DMS53 treated with DMSO at 0.1 percent for 48 hours (cell line): ENCODE data around the gene GOLT1B.
A peak's percentile ranks its signal among the peaks of the same experiment; 100 is the strongest.

Source experiments
- DNase-seq: peaks from one replicate; lab custom pipeline; 2025; ENCODE audit not compliant: unreplicated experiment; lab: John Stamatoyannopoulos, UW

Gene GOLT1B

DNA sequence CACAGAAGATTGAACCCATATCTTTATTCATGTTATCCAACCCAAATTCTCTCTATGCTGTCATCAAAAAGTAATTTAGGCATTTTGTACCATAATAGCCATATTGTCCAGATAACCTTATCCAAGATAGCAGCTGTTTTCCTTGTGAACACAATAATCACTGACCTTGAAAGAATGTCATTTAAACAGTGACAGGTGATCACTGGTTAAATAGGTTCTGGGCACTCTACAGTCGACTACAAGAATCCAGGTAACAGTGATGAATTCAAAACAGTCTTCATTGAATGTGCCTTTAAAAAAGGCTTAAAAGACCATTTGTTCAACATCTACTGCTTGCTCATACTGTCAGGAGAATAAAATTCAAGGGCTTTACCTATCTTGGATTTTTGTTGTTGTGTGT lies 20.0 kb downstream of the GOLT1B start:
- DNase-seq: peak; percentile 44

DNA sequence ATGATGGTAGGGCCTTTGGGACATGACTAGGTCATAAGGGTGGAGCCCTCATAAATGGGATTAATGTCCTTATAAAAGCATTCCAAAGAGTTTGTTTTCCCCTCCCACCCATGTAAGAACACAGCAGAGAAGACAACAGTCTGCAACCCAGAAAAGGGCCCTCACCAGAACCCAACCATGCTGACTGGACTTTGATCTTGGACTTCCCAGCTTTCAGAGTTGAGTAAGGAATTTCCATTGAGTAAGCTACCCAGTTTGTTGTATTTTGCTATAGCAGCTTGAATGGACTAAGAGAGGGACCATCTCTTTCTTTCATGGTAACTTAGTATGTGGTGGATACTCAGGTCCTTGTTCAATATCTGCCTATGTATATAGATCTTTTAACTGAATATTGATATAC lies 21.6 kb downstream of the GOLT1B start:
- DNase-seq: no peak

DNA sequence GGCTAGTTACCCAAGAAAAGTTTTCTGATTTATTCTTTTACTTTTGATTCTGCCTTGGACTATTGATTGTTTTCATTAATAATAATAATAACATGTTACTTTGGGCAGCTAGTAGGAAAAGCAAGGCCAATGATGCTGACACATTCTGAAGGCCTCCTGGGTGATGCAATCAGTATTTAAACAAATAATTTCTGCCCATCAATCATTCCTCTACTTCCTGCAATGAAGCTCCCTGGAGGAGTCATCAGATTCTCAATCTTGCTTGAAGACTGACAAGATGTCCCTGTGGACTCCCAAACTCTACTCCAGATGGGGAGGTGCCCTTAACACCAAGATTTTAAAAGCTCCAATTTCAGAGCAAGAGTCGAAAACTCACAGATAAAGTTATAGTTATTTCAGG lies 24.5 kb downstream of the GOLT1B start, which contains the start of gene SPX:
TSS of gene SPX (plus strand) at position 244 of the 400 bp plus-strand sequence. CDS start 177 bp downstream, outside the sequence.
- DNase-seq: peak; percentile 96

GRCh38 chr12:21526721-21527345 lies 25.2 kb downstream of the GOLT1B start:
- DNase-seq: peak; percentile 88

DNA sequence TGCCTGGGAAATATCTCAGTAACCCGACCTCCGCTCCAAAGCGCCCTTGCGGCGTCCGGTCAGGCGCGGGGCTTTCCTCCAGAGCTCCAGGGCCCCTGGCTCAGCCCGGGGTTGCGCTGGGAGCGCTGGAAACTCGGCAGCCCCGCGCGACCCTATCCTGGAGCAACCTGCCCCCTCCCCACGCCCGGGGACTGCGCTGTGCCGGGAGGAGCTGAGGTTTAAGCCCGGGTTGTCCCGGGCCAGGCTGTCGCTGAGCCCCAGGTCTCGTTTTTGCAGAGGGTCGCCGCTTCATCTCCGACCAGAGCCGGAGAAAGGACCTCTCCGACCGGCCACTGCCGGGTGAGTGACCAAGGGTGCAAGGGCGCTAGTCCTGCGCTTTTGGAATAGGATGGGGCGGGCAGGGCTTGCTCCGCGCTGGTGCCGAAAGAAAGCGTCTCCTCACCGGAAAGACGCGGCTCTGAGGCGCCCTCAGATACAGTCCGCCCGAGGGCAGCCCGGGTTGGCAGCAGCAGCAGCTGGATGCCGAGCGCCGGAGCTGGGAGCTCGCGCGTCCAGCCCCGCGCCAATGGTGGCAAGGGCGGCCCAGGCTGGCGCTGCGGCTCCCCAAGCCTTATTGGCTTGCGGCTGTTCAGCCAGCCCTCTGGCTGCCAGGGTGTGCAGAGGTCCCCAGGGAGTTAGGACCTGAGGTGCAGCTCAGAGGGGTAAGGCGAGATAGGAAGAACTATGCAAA lies 26.0 kb downstream of the GOLT1B start:
- peak; percentile 68 for DNase-seq

DNA sequence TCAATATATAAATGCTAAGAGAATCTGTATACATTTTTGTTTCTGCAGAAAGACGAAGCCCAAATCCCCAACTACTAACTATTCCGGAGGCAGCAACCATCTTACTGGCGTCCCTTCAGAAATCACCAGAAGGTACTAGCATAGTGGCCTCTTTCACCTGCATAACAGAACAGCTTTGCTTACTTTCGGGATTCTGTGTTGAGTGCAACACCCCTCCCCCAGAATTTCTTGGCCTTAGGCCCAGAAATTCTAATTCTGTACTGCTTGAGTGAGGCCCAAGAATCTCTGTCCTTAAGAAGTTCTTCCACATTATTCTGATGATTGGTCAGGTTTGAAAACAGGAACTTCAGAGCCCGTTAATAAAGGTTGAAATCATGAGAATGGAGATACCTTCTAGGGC lies 27.4 kb downstream of the GOLT1B start:
- DNase-seq: no peak

GRCh38 chr12:21529456-21529855 lies 27.9 kb downstream of the GOLT1B start:
- no peak for DNase-seq

DNA sequence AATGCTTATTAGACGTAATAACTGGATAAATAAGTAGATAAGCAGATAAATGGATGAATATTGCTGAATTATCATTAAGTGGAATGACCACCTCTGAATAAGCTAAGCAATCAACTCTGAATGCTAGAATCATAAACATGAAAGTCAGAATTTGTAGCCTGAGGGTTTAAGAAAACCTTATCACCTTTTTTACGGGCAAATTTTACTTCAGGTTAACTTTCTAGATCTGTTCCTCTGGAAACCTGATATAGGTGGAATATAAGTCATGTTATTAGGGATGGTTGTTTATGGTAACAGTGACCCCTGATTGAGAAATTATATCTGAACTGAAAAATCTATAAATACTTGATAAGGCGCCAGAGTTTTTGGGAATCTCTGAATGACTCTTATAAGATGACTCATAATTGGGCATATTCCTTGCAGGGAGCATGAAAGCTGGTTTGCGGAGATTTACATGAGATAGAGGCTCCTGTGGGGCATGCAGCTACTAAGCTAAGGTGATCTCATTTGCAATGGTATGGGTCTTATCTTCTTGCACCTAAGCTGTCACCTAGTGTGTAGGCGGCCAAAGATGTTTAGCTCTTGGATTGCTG lies 36.6 kb downstream of the GOLT1B start:
- DNase-seq: no peak

GRCh38 chr12:21539797-21540196 lies 38.2 kb downstream of the GOLT1B start:
- peak; percentile 30 for DNase-seq

- no peak for DNase-seq
These were observed 40.2 kb downstream of the GOLT1B start for GRCh38 chr12:21541773-21542172.

GRCh38 chr12:21542403-21542802 lies 40.8 kb downstream of the GOLT1B start:
- no peak for DNase-seq

- no peak for DNase-seq
These were observed 41.6 kb downstream of the GOLT1B start for GRCh38 chr12:21543151-21543550.

DNA sequence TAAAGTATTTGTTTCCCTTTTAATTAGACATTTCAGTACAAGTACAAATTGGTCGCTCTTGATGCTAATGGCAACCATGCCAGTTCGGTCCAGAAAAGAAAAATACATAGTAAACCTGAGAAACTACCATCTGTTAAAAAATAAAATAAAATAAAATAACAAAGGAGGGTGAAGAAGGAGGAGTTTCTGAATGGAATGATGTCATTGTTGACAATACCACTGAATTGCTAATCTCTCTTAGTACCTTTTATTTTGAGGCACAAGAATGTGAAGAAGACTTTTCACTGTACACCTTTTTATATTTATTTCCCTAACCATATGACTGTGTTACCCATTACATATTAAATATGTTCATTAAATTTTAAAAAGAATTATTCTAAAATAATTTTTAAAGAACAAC lies 44.0 kb downstream of the GOLT1B start:
- DNase-seq: no peak

GRCh38 chr12:21546716-21547115 lies 45.1 kb downstream of the GOLT1B start:
- DNase-seq: no peak

DNA sequence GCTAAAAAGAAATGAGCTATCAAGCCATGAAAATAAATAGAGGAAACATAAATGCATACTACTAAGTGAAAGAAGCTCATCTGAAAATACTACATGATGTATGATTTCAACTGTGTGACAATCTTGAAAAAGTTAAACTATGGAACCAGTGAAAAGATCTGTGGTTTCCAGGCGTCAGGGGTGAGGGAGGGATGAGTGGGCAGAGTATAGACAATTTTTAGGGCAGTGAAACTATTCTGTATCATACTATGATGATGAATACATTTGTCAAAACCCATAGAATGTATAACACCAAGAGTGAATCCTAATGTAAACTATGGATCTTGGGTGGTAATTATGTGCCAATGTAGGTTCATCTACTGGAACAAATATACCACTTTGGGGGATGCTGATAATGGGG lies 45.8 kb downstream of the GOLT1B start:
- no peak for DNase-seq

DNA sequence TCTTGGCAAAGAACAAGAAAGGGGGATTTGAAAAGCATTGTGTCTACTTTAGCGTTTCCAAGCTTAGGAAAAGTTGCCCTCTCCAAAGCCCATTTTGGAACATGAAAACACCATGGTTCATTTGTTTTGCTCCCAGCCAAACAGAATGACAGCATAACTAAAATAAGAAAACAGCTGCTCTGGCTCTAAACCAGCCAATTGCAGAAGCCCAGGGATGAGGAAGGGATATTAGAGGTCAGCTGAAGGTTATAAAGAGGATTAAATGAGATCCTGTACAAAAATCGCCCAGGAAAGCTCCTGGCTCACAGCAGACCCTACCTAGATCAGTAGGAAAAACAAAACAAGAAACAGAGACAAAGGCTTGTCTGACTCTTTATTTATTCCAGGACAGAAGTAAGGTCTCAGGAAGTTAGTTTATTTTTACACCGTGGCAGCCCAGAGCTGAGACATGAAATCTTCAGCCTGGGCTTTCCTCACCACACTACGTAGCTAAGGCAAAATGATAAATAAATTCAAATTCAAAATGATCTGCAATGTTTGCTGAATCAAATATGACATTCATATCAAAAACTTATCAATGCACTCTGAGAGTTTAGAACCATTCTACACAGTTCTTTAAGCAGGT lies 50.4 kb downstream of the GOLT1B start:
- DNase-seq: no peak

- no peak for DNase-seq
These were observed 51.2 kb downstream of the GOLT1B start for GRCh38 chr12:21552635-21553328.

DNA sequence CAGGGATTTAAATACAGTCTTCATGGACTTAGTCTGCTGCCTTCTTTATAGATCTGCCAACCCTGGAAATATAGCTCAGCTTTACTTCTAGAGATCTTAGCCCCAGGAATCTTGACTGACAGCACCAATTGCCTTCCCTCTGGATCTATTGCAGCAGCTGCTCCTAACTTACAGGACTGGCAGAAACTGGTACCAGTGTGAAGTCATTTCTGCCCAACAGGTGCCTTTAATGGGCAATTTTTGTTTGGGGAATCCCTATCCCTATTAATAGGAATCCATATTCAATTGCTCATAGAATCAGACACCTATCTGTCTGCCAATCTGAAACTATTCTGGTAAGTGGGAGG lies 51.7 kb downstream of the GOLT1B start:
- DNase-seq: no peak

DNA sequence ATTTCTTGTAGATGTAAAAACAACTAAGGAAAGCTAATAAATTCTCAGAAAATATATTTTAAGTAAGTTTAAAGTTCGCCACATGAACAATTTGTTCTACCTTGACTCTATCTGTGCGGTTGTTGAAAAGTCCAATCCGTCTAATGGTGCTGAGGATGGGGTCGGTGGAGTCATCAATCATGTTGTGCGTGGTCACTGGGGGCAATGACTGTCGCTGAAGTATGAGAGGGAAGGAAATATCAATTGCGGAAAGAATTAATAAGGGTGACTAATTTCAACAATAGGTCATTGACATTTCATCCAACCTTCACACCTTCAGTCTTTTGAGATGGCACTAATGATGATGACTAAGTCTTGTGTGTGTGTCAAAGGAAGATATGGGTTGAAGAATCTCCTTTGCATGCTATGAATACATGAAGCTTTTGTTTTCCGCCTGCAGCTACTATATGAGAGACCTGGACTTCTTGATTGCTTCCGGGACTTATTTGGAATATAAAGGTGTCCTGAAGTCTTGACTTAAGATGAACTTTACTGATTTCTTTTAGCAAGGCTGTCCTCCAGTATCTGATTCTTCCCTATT lies 56.6 kb downstream of the GOLT1B start:
- DNase-seq: no peak

DNA sequence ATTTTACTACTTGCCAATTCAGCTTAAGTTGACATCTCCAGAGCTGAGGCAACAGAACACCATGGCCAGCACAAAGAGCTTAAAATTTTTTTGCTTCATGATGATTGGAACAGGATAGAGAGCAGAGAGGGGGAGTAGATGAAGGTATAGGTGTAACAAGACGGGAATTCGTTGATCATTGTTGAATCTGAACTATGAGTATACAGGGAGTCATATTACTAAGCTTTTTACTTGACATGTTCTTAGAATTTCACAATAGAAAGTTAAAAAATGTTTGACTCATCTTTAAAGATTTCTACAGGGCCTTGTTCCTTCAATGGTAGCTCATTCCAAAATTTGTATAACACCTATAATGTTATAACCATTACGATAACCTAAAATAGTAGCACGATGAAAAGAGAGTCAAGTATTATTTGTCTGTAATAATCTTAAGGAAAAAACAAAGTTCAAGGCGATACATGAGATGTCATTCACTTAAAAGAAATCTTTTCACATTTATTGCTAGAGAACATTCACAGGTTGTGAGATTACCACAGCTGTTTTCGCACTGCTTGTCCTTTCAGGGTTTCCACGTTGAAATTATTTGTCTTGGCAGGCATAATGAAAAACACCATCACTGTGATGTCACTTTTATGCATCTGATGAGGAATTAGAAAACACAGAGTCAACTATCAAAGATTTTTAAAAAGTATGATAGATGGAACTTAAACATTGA lies 58.4 kb downstream of the GOLT1B start:
- no peak for DNase-seq
